GM21786 (cell line): ENCODE data around the gene SLC10A1.

ENCODE experiments used
- ATAC-seq: cut with Tn5 transposase; IDR thresholded peaks from one replicate; pipeline ENCODE4 v1.9.1; 2021; ENCODE audit not compliant: unreplicated experiment

Gene SLC10A1

DNA sequence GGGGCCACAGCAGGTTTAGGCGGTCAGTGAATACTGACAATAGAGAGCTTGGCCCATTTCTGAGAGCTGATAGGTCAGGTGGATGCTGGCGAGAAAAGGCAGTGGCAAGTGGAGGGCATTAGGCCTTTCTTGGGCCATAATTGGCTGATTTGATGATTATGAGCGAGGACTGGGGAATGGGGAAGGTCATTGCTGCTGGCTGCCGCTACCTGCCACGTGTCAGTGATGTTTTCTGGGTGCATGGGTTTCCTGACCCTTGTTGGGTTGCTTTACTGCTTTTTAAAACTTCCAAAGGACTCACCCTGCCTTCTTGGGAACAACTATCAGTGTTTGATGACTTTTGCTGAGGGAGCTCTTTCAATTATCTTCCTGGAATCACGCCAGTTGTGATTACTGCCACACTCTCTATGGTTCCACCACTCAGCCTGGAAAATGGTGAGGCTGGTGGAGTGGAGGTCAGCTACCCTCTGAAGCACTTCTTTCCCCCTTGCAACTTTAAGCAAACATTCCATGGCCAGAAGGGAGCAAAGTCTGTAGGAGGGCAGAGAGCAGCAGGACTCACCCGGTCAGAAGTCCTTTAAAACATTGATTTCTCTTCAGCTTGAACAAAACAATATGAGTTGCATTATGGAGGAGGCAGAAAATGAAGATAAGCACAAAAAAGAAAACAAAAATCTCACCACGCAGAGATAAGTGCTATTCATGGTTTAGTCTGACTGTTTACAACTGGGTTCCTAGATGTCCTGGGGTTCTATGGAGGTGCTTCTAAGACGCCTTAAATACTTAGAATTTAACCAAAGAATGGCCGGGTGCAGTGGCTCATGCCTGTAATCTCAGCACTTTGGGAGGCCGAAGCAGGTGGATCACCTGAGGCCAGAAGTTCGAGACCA, 12.1 kb upstream of the SLC10A1 start:
- no peak for ATAC-seq

DNA sequence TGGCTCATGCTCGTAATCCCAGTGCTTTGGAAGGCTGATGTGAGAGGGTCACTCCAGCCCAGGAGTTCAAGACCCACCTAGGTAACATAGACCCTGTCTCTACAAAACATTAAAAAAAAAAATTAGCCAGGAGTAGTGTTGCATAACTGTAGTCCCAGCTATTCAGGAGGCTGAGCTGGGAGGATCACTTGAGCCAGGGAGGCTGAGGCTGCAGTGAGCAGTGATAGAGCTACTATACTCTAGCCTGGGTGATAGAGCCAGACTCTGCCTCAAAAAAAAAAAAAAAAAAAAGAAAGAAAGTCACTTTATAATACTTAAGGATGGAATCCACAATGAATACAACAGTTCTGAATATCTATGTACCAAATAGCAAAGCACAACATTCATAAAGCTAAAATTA, 10.2 kb upstream of the SLC10A1 start:
- ATAC-seq: no peak

DNA sequence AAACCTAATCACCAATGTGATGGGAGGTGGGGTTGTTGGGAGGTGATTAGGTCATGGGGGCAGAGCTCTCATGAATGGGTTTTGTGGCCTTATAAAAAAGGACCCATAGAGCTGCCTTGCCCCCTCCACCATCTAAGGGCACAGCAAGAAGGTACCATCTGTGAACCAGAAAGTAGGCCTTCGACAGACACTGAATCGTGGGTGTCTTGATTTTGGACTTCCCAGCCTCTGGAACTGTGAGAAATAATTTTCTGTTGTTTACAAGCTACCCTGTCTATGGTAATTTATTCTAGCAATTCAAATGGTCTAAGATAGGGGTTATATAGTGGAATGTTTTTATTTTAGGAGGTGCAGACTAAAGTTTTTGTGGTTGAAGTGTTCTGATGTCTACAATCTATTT, 7.9 kb upstream of the SLC10A1 start:
- no peak for ATAC-seq

DNA sequence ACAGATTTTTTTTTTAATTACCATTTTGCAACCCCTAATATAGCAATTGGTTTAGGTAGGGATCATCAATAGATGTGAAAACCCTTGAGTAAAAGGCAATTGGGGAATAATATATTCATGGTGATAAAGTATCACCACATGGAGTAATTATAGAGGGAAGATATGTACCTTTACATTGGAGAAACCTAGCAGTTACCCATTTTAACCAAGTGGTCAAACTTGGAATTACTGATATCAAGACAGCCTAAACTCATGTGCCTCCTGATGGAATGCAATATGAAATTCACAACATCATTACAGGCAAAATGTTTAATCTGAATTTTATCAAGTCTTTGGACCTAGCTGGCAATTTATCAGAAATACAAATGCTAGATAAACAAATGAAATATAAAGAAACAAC, 6.7 kb upstream of the SLC10A1 start:
- ATAC-seq: no peak

DNA sequence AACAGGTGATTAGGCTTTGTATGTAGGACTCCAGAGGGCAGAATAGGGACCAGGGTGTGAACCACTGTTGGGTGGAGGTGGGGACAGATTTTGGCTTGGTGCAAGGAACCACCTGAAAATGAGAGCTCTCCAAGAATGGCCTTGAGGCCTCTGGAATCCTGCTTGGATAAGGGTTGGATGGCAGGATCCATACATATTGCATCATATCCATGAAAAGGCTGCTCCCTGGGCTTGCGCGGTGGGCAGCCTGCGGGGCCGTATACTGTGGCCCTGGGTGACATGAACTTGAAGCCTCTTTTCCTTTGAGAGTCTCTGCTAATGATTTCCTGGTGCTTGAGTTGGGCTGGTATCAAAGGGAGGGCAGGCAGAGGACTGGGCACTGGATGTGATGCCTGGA, 1.3 kb upstream of the SLC10A1 start:
- no peak for ATAC-seq

DNA sequence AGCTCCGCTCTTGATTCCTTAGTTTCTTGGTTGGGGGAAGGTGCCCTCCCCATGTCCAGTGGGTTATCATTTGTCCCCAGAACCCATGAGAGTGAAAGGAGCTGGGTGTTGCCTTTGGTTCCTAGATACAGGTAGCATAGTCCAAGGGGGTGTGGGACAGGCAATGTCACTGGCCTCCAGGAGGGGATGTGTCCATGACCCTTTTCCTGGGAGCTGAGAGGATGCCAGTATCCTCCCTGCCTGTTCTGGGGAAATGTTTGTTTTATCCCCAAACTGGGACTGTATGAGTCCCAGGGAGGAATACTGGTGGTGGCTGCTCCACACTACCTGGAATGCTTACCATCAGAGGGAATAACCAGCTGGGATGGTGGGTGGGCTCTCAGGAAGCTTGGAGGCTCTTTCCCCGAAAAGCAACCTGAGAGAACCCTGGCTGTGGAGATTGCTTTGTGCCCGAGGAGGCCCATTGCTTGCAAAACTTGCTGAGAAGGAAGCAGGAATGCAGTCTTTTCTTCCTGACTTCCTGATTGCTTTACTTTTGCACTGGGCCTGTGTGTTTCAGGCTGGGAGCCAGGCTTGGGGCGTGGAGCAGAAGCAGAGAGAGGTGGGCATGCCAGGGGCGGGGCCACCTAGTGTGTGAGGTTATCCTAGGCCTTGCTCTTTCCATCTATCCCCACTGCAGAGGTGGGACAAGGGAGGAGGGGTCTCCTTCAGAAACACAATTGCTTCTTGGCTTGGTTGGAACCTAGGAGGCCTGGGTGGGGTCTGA, 715 bp upstream of the SLC10A1 start:
- ATAC-seq: no peak

DNA sequence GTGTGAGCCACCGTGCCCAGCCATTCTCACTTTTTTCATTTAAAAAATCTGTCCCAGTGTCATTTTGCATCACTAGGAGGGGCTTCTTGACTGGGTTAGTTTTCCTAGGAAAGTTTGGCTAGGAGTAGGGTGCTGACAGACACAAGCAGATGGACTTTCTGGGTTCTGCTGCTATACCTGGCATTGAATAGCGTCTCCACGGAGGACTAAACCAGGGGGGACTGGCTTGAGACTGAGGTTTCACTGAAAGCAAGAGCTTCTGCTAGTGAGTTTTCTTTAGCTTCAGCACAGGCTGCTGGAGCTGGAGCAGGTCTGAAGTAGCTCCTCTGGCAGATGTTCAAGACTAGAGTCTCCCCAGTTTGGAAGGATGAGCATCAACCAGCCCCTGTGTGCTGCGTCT, 1.4 kb downstream of the SLC10A1 start:
- no peak for ATAC-seq

DNA sequence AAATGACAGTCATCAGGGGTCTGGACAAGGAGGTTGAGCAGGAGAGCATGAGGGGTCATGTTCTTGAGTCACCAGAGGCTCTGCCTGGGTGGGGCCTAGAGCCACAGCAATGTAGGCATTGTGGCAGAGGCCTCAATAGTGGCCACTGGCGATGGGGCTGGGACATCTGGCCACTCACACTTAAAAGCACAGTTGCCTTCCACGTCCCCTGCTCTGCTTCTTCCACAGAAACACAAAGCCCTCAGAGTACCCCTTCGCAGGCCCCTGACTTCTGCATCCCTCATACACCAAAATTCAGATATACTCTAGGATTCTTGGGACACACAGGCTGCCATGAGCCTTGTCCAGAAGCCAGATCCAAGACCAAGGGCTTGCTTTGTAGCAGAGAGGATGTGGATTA, 2.2 kb downstream of the SLC10A1 start:
- ATAC-seq: no peak

DNA sequence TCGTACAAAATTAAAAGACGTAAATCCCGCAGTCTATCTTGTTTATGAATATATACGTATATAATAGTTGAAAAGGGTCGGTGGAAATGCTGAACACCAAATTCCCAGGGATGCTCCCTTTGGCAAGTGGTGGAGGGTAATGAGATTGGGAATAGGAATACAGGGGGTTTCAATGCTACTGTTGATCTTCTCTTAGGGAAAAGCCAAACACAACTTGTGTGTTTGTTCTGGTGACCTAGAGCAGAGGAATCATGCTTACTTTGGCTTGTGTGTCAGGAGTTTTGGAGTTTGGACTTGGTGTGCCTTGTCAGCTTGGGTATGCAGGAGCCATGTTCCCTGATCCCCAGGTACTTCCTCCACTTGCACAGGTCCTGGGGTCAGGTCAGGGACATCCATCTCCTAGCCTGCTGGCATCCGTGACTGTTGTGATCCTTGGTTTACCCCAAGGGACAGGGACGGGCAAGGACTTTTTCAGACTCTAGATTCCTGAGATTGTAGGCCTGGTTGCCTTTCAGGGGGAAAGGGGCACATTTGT, 4.1 kb downstream of the SLC10A1 start:
- no peak for ATAC-seq

DNA sequence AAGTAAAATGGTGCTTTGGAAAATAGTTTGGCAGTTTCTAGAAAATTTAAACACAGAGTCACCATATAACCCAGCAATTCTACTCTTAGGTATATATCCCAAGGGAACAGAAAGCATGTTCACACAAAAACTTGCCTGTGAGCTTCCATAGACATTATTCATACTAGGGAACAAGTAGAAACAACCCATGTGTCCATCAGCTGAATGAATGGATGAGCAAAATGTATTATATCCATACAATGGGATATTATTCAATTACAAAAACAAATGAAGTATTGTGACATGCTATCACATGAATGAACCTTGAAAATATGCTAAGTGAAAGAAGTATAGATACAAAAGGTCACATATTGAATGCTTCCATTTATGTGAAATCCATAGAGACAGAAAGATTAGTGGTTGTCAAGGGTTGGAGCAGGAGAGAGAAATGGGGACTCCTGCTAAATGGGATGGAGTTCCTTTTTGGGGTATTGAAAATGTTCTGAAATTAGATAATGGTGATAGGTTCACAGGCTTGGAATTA, 7.9 kb downstream of the SLC10A1 start:
- ATAC-seq: no peak

DNA sequence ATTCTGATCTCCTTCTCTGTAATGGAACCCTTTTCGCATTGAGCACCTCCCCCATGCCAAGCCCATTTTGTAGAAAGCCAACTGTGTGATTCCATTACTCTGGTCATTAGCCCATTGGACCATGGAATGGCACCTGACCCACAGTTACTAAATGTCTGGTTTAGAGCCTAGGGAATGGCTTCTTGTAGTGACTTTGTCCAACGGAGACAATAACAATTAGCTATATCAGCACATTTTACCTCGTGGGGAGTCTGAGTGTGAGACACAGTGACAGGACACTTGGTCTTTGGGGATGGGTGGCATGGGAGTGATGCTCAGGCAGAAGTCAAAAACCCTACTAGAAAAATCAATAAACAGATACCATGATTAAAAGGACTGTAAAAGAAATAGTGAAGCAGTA, 10.4 kb downstream of the SLC10A1 start:
- ATAC-seq: no peak

DNA sequence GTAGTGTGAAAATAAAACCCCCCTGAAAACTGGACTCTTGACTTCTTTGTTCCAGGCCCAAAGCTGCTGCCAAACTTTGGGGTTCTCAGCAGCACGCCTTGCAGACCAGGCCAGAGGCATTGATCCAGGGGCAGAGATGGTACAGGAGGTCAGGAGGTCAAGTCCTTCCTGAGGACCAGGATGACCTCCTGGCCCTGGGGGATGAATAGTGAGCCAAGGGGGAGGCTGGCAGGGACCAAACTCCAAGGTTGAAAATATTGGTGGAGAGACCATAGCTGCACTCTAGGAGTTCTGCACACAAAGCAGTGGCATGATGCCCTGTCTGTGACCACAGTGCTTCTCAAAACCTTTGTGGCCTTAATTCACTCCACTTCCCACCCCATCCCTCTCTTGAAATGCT, 12.1 kb downstream of the SLC10A1 start:
- ATAC-seq: no peak

DNA sequence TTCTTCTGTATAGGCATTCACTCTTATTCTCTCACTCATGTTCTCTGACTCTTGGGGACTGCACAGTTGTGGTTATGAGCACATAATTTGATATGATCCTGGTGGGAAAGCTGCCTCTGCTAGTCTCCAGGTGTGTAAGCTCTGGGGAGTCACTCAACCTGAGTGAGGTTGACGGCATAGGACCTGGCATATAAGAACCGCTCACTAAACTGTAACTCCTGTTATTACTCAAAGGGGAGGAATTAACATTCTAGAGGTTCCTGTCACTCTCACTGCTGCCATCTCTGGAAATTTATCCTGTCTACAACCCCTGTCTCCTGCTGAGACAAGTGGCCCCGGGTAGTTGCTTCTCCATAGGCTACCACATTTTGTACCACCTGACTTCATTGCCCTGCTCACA, 16.1 kb downstream of the SLC10A1 start:
- no peak for ATAC-seq

DNA sequence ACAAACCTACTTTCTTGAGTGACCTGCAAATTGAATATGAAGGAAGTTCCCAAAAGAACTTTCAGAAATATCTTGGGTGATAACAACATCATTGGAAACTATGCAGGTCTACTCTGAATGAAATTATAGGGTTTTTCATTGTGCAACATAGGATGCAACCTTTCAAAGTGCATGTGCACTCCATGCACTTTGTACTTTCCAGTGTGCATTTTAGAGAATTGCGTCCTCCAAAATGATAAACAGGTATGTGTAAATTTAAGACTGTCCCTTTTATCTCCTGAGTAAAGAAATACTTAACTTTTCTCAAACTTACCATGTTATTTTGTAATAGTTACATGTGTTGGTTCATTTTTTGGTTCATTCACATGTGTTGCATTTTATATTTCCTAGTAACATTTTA, 16.9 kb downstream of the SLC10A1 start:
- ATAC-seq: no peak

DNA sequence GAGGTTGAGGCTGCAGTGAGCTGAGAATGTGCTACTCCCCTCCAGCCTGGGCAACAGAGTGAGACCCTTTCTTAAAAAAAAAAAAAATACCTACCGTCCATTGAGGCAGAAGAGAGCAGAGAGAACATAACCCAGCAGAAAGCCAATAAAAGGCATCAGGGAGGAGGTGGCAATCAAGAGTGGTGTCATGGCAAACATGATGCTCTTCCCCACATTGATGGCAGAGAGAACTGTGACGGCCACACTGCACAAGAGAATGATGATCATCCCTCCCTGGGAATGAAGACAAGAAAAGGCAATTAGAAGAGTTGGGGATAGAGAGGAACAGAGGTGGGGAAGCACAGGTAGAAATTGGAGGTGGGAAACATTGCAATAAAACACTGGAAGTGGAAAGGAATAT, 18.0 kb downstream of the SLC10A1 start:
- no peak for ATAC-seq

DNA sequence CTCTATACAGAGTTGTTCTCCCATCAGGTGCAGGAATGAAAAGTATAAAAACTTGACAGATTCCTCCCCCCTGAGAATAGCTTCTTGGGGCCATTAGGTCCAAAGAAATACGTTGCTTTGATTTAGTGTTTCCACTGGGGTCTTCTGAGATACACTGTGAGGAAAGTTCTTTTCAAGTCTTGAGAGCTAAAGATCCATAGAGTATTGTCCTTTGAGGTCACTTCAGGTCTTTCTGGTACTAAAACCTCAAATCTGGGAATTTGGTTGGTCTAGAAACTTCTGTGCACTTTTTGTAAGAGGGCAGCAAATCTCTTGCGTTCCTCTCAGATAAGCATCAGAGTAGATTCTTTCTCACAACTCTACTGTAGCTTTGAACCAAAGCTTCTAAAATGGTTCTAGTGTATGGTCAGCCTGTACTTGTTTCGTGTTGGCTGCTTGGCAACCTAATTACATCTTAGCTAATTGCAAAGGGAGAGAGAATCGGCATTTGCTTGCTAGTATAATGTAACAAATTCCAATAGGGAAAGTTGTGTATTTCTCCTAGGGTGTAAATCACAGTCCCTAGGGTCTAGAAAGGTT, 20.1 kb downstream of the SLC10A1 start:
- no peak for ATAC-seq

DNA sequence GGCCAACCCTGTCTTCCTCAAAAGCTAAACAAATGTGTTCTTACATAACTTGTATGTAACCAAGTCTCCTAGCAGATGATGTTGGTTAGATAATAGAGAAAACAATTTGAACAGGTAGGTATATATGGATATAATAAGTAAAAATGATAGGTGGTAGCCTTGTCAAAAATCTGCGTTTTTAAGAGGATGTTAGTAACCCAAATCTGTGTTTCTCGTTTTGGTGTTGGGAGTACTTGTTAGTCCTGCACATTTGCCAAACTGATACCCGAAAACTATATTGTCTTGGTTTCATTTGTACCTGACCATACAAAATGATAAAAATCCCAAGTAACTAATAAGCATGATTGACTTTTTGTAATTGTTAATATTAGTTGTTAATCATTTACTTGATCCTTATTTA, 22.0 kb downstream of the SLC10A1 start:
- ATAC-seq: no peak

DNA sequence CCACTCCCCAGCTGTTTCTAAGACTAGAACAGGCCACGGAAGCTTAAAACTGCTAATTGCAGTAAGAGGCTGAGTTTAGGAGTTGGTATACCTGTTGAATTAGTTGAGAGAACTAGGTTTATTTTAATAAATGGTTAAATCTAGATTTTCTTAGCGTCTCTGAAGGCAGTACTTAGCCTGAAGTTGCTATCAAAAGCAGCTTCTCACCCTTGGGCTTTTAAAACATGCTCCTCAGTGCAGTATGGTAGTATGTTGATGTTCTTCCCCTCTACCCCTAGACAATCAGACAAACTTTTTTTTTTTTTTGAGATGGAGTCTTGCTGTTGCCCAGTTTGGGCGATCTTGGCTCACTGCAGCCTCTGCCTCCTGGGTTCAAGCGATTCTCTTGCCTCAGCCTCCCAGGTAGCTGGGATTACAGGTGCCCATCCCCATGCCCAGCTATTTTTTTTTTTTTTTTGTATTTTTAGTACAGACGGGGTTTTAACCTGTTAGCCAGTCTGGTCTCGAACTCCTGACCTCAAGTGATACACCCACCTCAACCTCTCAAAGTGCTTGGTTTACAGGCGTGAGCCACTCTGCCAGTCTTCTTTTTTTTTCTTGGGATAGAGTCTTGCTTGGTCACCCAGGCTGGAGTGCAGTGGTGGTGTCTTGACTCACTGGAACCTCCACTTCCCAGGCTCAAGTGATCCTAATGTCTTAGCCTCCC, 23.3 kb downstream of the SLC10A1 start:
- no peak for ATAC-seq

DNA sequence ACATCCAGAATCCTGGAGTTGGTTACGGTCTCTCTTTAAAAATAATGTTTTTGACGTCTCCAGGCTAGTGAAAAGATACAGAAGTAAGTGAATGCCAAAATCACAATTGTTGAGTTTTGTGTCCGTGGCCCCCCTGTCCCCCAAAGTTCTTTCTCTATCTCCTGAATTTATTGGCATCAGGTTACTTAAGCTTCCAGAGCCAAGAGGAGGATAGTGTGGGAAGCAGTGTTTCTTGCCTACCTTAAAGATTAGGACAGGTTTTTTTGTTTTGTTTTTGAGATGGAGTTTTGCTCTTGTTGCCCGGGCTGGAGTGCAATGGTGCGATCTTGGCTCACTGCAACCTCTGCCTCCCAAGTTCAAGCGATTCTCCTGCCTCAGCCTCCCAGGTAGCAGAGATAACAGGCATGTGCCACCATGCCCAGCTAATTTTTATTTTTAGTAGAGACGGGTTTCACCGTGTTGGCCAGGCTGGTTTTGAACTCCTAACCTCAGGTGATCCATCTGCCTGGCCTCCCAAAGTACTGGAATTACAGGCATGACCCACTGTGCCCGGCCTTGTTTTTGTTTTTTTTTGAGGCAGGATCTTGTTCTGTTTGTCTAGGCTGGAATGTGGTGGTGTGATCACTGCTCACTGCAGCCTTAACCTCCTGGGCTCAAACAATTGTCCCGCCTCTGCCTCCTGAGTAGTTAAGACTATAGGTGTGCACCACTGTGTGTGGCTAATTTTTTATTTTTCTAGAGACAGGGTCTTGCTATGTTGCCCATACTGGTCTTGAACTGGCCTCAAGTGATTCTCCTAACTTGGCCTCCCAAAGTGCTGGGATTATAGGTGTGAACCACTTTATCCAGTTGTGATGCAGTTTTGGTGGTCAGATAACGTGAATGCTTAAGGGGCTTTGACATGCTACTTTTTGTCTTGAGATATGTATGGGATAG, 24.7 kb downstream of the SLC10A1 start:
- ATAC-seq: no peak

DNA sequence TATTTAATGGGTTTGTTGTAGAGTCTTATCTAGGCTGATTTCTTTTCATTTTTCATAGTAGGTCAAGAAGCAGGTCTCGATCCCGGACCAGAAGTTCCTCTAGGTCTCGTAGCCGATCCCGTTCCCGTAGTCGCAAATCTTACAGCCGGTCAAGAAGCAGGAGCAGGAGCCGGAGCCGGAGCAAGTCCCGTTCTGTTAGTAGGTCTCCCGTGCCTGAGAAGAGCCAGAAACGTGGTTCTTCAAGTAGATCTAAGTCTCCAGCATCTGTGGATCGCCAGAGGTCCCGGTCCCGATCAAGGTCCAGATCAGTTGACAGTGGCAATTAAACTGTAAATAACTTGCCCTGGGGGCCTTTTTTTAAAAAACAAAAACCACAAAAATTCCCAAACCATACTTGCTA, 25.9 kb downstream of the SLC10A1 start:
- ATAC-seq: no peak
